Measurements from ENCODE around the gene APP.
A peak's percentile ranks its signal among the peaks of the same experiment; 100 is the strongest.
"Not testable (repeated sequence)": the region's sequence is repeated elsewhere in the genome, so short reads cannot be mapped to it uniquely, and the experiment has no call there.

Gene APP

DNA sequence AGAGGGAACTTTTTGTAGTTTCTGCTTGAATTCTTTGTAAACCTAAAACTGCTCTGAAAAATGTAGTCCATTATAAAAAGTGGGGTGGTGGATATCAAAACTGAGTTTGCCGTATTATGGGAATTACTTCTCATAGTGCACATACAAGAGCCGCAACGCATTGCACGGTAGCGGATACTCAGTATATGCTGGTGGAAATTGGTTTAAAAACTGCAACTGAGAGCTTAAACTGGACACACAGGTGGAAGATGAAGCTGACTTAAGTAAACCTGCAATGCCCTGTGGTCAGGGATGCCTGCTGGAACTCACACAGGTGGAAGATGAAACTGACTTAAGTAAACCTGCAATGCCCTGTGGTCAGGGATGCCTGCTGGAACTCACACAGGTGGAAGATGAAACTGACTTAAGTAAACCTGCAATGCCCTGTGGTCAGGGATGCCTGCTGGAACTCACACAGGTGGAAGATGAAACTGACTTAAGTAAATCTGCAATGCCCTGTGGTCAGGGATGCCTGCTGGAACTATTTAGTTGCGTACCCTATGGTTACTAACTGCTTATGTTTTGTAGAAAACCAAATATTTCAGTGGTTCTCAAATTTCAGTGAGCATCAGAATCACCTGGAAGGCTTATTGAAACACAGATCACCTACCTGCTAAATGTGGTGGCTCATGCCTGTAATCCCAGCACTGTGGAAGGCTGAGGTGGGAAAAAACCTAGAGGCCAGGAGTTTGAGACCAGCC is 147.8 kb downstream of the APP start:
- DNase-seq (ENCODE audit: low spot score), result not testable (repeated sequence)

GRCh38 chr21:26020510-26020909 is 150.1 kb downstream of the APP start:
- DNase-seq (ENCODE audit: low spot score), result no peak

DNA sequence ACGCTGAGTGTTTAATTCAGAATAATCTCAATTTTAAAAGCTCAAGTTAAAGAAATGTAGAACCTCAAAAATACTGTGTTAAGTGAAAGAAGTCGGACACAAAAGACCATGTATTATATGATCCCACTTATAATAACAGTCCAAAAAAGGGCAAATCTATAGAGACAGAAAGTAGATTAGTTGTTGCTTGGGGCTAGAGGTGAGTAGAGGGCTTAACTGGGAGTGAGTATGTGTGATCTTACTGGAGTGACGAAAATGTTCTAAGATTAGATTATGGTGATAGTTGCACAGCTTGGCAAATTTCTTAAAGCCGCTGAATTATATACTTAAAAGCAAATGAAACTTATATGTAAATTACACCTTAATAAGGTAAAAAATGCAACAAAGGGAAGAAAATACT is 150.5 kb downstream of the APP start:
- no peak for DNase-seq (ENCODE audit: low spot score)

DNA sequence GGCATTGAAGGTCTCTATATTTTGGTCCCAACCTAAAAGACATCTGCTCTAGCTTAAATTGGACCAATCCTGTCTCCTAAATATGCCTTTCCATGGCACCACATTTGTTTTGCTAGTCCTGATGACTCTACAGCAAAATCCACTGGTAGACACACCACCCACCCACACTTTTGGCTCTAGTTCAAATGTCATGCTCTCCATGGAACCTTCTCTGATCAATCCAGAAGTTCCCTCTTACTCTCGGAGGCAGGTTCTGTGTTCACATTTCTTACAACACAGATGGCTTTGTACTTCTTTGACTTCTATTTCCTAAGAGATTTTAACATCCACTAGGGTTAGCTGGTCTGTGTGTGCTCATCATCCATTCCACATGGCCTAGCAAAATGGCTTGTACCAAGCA is 151.3 kb downstream of the APP start:
- DNase-seq (ENCODE audit: low spot score), result no peak

GRCh38 chr21:26013970-26014369 is 156.6 kb downstream of the APP start:
- DNase-seq (ENCODE audit: low spot score), result no peak

GRCh38 chr21:26012482-26012881 is 158.1 kb downstream of the APP start:
- DNase-seq (ENCODE audit: low spot score), result not testable (repeated sequence)

GRCh38 chr21:26011292-26011940 is 159.2 kb downstream of the APP start:
- no peak for DNase-seq (ENCODE audit: low spot score)

- DNase-seq (ENCODE audit: low spot score), result no peak
These were observed 162.5 kb downstream of the APP start for GRCh38 chr21:26007951-26008498.

DNA sequence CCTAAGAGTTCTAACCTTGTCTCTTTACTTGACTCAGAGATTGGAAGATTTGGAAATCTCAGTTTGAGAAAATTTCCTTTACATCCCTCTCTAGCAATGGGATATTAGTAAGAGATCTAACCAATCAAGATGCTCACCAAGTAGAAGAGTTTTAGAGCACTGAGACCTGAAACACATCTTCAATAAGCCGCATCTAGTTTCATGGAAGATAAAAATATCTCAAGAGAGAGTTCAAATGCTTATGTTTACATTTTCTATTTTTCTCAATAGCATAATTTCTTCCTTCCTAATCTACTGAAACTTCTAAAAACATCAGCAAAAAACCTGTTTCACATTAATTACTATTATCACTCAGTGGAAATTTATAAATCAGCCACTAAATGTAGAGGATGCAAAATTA is 165.1 kb downstream of the APP start:
- DNase-seq (ENCODE audit: low spot score), result no peak

- DNase-seq (ENCODE audit: low spot score), result no peak
These were observed 167.2 kb downstream of the APP start for GRCh38 chr21:26003404-26003803.

DNA sequence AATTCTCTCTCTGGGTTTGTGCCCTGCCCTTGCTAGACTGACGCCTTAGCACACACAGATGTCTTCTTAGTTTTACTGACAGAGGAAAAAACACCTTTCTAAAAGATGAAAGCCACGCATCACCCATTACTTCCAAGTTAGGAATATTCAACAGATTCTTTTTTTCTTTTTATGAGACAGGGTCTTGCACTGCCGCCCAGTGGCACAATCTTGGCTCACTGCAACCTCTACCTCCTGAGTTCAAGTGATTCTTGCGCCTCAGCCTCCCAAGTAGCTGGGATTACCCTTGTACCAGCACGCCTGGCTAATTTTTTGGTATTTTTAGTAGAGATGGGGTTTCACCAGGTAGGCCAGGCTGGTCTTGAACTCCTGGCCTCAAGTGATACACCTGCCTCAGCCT is 169.2 kb downstream of the APP start:
- no peak for DNase-seq (ENCODE audit: low spot score)

DNA sequence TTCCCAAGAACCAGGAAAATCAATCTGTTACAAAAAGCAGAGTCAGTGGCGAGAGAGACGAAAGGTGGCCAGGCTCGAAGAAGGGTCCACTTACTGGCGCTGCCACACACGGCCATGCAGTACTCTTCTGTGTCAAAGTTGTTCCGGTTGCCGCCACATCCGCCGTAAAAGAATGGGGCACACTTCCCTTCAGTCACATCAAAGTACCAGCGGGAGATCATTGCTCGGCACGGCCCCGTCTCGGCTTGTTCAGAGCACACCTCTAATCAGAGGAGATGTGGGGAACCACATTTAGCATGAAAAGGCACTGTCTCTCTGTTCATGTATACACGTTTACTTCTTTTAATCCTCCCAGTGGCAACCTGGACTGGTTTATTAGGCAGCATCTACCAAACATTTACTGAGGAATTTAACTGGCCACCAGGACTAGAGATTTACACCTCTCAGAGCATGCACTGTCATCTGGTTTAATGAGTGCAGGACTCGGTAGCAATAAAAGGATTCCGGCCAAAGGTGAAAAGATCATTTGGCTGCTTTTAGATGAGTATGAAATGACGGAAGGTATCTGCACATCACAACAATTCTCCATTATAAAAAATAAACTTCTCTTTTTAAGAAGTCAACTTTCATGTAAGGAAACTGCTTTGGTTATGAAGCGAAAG is 170.5 kb downstream of the APP start:
- peak; percentile 9 for DNase-seq (ENCODE audit: low spot score)

DNA sequence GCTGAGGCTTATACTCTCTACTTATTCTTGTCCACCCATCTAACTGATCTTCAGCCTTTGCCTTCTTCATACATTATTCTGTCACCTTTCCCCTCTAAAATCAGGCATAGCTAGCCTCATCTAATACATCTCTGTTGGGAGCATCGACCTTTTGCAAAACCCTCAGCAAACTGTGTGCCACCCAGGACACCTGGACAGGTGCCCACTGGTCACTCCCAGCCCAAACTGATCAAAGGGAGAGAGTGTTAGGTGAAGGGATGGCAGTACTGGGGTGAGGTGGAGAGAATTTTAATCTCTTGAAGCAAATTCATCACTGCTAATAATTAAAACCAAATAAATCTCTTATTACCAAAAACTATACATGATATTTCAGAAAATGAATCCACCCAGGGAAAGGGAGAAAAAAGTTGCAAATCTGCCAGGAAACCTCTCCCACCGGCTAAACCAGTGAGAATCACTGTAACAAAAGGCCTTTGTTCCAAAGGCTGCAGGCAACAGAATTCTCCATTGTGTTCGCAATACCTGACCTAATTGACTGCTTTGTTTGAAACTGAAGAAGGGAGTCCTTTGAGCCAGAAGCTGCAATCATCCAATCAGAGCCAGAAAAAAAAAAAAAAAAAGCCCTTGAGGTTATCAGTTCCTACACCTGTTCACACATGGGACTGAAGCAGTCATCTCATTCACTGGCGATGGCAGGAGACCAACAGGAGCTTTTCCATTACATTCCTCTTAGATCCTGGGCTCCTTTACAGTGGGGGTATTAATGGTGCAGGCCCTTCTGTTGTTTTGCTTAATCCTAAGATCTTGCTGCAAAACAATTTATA is 172.6 kb downstream of the APP start:
- peak; percentile 76 for DNase-seq (ENCODE audit: low spot score)

DNA sequence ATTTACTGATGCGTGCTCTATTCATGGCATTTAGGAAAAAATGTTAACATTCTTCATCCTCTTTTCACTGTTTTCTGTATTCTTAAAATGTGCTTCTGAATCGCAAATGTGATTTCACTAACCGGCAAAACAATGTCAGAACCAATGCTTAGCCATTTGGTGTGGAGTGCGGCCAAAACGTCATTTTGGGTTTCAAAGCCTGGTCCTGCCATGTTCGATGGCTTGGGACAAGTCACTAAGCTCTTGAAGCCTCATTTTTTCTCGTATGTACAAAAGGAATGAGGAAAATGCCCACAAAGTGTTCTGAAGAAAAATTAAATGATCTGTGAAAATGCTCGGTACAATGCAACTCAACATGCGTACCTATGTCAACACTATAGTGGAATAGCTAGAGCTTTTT is 175.3 kb downstream of the APP start:
- no peak for DNase-seq (ENCODE audit: low spot score)

- DNase-seq (ENCODE audit: low spot score), result no peak
These were observed 175.8 kb downstream of the APP start for GRCh38 chr21:25994758-25995163.

- no peak for DNase-seq (ENCODE audit: low spot score)
These were observed 181.8 kb downstream of the APP start for GRCh38 chr21:25988738-25989137.

GRCh38 chr21:25987531-25987930 is 183.0 kb downstream of the APP start:
- no peak for DNase-seq (ENCODE audit: low spot score)

GRCh38 chr21:25986928-25987327 is 183.6 kb downstream of the APP start:
- no peak for DNase-seq (ENCODE audit: low spot score)

DNA sequence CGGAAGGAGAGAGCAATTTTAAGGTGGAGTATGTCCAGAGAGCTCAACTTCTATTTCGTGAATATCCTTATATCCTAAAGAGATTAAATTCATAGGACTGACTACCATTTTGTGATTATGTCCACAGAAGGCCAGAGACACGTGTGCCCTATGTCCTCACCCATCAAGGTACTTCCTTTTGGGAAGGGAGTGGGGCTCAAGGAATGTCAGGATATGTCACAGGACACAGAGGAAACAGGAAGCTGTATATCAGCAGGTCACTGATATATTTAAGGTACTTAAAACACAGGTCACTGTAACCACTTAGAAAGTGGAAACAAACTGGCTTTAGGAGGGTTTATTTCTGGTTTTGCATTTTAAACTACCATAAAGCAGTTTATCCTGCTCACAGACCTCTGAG is 184.6 kb downstream of the APP start:
- DNase-seq (ENCODE audit: low spot score), result no peak

GRCh38 chr21:25984538-25984937 is 186.0 kb downstream of the APP start:
- no peak for DNase-seq (ENCODE audit: low spot score)

DNA sequence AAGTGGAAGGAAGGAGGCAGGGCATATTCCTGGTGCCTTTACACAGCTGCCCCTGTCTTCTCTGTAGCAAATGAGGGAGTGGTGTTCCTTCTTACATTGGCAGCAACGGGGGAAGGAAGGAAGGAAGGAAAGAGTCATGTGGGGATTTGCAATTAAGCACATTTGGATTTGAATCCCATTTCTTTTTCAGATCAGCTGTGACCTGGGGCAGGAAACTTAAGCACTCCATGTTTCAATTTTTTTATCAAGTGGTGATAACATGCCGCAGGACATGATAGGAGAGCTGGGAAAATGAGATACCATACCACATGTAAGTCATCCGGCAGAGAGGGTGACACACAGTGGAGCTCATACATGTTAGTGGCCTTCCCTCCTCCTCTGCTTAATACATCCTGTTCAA is 186.8 kb downstream of the APP start:
- DNase-seq (ENCODE audit: low spot score), result no peak

DNA sequence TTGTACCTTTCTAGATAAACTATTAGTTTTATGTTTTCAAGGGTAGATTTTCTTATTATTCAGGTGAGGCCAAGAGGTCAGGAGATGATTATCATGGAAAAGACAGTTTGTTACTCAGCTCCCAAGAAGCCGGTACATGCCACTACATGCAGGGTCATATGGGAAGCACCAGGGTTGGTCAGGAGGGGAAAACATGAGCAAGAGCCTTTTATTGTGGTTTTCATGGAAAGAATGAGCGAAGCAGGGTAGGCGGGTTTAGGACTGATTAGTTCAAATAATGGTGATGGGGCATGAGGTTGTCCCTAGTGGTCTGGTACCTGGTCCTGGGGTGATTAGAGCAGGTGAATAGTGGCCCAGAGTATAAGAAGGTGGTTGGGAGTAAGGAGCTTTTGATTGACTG is 189.9 kb downstream of the APP start:
- DNase-seq (ENCODE audit: low spot score), result no peak

All from iPS-NIHi11 (cell line).